Thymus (tissue), 11 donors: ENCODE data around the gene RP2. TPM values are rescaled to one million over a fixed set of nuclear protein-coding genes. Genes with fewer than 3 reads are reported as not detected.

ENCODE experiments used
- DNase-seq, 9 donors: peaks; one replicate each; pipeline ENCODE4 v3.0.0-alpha.2; 2013; ENCODE audit warnings: low spot score in 9 of 9, low read depth in 6 of 9, missing footprints in 1 of 9
- H3K27ac ChIP-seq, 2 donors: one replicate each; pipeline ENCODE4 v1.5.1; 2013; ENCODE audit warnings: control low read depth in 1 of 2, low read depth in 1 of 2, low read length in 1 of 2, mild to moderate bottlenecking in 1 of 2, moderate library complexity in 1 of 2
- H3K27me3 ChIP-seq, 2 donors: one replicate each; pipeline ENCODE4 v1.5.1; 2013; ENCODE audit warnings: low read length in 1 of 2; ENCODE audit not compliant: control insufficient read depth in 2 of 2, insufficient read depth in 1 of 2
- H3K36me3 ChIP-seq, 2 donors: one replicate each; pipeline ENCODE4 v1.5.1; 2013; ENCODE audit warnings: low read length in 1 of 2, mild to moderate bottlenecking in 1 of 2, moderate library complexity in 1 of 2; ENCODE audit not compliant: control insufficient read depth in 2 of 2, insufficient read depth in 2 of 2
- H3K4me1 ChIP-seq, 2 donors: one replicate each; pipeline ENCODE4 v1.5.1; 2013; ENCODE audit warnings: low read length in 2 of 2; ENCODE audit not compliant: control insufficient read depth in 2 of 2, insufficient read depth in 2 of 2
- H3K4me3 ChIP-seq, 2 donors: one replicate each; pipeline ENCODE4 v1.5.1; 2013; ENCODE audit warnings: low read length in 2 of 2, control low read depth in 1 of 2, mild to moderate bottlenecking in 1 of 2
- H3K9me3 ChIP-seq, 2 donors: one replicate each; pipeline ENCODE4 v1.5.1; 2013; ENCODE audit warnings: low read length in 1 of 2, mild to moderate bottlenecking in 1 of 2; ENCODE audit not compliant: control insufficient read depth in 2 of 2, insufficient read depth in 1 of 2
- WGBS: extraction: QIAGEN DNeasy Blood & Tissue Kit; methylation state at CpG from one replicate; pipeline ENCODE4 v1.1.7; 2013; 5-methylcytosine and 5-hydroxymethylcytosine counted together
- polyA plus RNA-seq: library from polyadenylated mRNA; stranded (reverse); fragments of 200-250 nt; gene quantifications from one replicate; pipeline ENCODE4 v1.2.3, GENCODE V29; 2013
- total RNA-seq: library from RNA; stranded (reverse); fragments of 120-200 nt; gene quantifications from one replicate; pipeline ENCODE4 v1.2.4, GENCODE V29; 2013
- donor health status: healthy.

RP2 gene
- total and polyA plus RNA-seq, 2 donors, result 7.9 to 8.5 TPM

DNA sequence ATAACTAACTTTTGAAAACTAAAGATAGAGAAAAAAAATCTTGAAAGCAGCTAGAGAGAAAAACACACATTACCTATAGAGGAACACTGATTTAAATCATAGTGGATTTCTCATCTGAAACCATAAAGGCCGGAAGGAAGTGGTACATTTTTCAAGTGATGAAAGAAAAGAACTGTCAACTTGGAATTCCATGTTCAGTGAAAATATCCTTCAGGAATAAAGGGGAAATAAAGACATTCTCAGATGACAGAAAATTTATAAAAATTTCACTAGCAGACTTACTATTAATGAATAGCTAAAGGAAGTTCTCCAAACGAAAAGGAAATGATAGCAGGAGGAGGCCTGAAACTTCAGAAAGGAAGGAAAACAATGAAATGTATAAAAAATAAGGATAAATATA lies 67.8 kb downstream of the RP2 start:
- no peak overlapping the region for H3K27ac ChIP-seq
- no peak overlapping the region for H3K4me3 ChIP-seq
- 88% methylated on average over 2 of the region's 2 CpGs for WGBS
- H3K9me3 ChIP-seq, result no peaks in the 10 kb centered on the region
- DNase-seq, result no peak
- H3K27me3 ChIP-seq, result peaks cover 0 to 3% of the 10 kb centered on the region in 2 donors
- no peaks in the 10 kb centered on the region for H3K36me3 ChIP-seq
- H3K4me1 ChIP-seq, result no peaks in the 10 kb centered on the region

DNA sequence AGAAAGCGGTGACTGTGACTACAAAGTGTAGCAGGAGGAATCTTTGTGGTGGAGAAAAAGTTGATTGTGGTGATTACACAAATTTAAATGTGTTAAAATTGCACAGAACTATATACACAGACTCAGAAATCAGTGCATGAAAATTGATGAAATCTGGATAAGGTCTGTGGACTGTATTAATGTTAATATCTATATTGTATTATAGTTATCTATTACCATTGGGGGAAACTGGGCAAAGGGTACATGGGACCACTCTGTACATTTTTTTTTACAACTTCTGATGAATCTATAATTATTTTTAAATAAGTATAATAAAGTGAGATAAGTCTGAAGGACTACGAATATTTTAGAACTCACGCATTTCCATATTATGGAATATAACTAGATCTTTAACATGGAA lies 73.6 kb downstream of the RP2 start:
- Histone ChIP-seq H3K9me3 (no peaks in the 10 kb centered on the region), H3K4me1 (peaks cover 0 to 10% of the 10 kb centered on the region in 2 donors), H3K36me3 (no peaks in the 10 kb centered on the region), H3K27me3 (no peaks in the 10 kb centered on the region), H3K4me3 (no peak overlapping the region), H3K27ac (no peak overlapping the region)
- 98% methylated on average over 3 of the region's 3 CpGs for WGBS
- no peak for DNase-seq

DNA sequence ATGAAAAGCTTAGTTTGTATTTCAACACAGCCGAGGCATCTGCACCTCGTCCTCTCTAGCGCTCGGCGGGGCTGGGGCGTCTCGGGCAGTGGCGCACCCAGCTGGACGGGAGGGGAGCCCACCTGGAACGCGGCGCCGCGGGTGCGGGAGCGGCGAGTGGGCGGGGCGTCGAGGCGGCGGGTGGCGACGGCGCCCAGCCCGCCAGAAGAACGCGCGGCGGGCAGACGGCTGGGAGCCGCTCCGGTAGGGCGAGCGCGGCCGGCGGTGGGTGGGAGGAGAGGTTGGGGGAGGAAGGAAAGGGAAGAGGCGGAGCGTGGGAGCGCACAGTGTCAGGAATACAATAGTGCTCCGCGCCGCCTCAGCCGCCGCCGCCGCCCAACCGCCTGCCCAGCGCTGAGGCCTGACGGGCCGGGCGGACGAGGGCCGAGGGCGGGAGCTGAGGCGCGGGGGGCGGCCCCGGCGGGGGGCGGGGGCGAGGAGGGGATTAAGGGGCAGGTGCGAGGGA lies 75.3 kb downstream of the RP2 start, which contains the start of gene JADE3:
Gene JADE3 (plus strand): TSS at position 324 of the 505 bp plus-strand sequence. CDS start 72,474 bp downstream, outside the sequence.
- Histone ChIP-seq H3K4me1 (peaks cover 0 to 10% of the 10 kb centered on the region in 2 donors), H3K27ac (peak within 1 kb of the TSS in 1 of 2 donors; percentile 18), H3K4me3 (peak within 1 kb of the TSS; percentile 50 to 67), H3K36me3 (no peaks in the 10 kb centered on the region), H3K9me3 (no peaks in the 10 kb centered on the region), H3K27me3 (no peaks in the 10 kb centered on the region)
- under 1% methylated on average over 57 of the region's 64 CpGs for whole genome bisulfite sequencing
- peak in 5 of 9 donors; percentile 19 to 53 (median 32) for DNase-seq

DNA sequence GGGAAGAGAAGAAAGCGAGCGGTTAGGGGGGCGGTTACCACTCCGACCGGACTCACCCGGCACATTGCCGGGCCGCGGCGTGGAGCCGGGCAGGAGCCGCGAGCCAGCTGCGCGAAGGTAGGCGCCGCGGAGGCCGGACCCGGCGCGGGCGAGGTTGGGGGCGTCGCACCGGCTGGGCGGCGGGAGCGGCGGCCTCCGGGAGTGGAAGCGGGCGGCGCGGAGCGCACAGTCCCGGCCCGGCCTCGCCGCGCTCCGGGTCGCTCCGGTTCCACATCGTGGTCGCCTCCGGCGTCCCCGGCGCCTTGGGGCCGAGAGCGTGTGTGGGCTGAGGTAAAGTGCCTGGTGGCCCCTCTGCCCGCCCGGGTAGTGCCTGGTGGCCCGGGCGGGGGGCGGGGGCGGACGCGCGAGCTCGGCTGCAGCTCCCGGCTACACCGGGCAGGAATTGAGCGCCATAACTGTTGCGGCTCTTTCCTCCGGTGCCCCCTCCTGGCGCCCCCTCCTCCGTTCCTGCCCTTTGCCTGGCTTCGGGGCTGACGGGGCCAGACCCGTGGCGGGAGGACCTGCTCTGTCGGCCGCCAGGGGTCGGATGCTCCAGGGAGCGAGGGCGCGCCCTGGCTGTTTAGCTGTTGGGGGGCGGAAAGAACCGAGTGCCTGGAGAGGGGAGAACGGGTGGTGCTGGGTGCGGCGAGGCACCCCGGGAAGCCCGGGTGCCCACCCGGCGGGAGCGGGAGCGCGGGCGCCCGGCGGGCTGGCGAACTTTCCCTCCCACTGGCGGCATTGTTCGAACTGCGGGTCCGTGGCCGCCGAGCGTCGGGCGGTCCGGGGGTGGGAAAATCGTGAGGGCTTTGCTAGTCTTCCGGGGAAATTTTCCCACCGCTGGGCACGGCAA lies 76.0 kb downstream of the RP2 start:
- Histone ChIP-seq H3K9me3 (no peaks in the 10 kb centered on the region), H3K4me1 (peaks cover 0 to 10% of the 10 kb centered on the region in 2 donors), H3K4me3 (peak overlapping the region; percentile 50 to 67), H3K36me3 (no peaks in the 10 kb centered on the region), H3K27me3 (no peaks in the 10 kb centered on the region), H3K27ac (peak overlapping the region in 1 of 2 donors; percentile 18)
- DNase-seq, result peak in 5 of 9 donors; percentile 14 to 59 (median 27)
- WGBS, result under 1% methylated on average over 103 of the region's 109 CpGs

DNA sequence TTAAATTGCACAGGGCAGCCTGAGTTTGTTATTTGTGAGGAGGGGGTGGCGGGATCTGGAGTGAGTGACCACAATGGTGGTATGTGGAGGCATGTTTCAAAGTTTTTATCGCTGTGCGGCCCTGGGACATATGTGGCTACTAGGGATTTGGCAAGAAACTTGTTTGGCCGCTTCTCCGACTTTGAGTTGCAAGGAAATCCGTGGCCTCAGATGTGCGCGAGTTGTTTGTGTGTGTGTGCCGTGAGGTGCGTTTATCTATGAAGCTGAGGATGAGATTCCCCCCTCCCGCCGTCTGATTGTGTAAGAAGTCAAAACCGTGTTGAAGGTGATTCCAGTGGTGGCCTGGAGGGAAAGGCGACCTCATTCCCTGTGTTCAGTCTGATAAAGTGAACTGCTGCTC lies 76.8 kb downstream of the RP2 start:
- H3K4me3 ChIP-seq, result peak overlapping the region; percentile 50 to 67
- no peak overlapping the region for H3K27ac ChIP-seq
- peaks cover 0 to 10% of the 10 kb centered on the region in 2 donors for H3K4me1 ChIP-seq
- WGBS, result 3% methylated on average over 14 of the region's 14 CpGs
- DNase-seq, result peak in 4 of 9 donors; percentile 3 to 31 (median 9)
- H3K27me3 ChIP-seq, result no peaks in the 10 kb centered on the region
- no peaks in the 10 kb centered on the region for H3K9me3 ChIP-seq
- no peaks in the 10 kb centered on the region for H3K36me3 ChIP-seq

DNA sequence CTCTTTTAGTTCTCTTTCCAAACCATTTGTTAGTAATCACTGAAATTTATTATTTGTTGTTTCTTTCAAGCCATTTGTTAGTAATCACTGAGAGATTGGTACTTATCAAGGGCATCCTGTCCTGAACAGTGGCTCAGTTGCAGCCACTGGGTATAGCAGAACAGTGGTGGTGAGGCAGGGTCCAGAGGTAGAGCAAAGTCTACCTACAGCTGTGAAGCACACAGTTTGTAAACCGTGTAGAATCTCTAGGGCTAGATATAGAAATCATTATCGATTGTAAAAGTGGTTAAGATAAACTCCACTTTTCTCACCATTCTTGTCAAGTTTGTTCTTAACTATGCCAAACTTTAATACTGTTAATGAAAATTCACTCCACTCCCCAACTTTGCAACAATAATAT lies 79.4 kb downstream of the RP2 start:
- no peaks in the 10 kb centered on the region for H3K9me3 ChIP-seq
- no peak for DNase-seq
- WGBS, result 94% methylated on average over 2 of the region's 2 CpGs
- no peak overlapping the region for H3K4me3 ChIP-seq
- H3K27ac ChIP-seq, result no peak overlapping the region
- no peaks in the 10 kb centered on the region for H3K27me3 ChIP-seq
- no peaks in the 10 kb centered on the region for H3K36me3 ChIP-seq
- peaks cover 0 to 10% of the 10 kb centered on the region in 2 donors for H3K4me1 ChIP-seq

DNA sequence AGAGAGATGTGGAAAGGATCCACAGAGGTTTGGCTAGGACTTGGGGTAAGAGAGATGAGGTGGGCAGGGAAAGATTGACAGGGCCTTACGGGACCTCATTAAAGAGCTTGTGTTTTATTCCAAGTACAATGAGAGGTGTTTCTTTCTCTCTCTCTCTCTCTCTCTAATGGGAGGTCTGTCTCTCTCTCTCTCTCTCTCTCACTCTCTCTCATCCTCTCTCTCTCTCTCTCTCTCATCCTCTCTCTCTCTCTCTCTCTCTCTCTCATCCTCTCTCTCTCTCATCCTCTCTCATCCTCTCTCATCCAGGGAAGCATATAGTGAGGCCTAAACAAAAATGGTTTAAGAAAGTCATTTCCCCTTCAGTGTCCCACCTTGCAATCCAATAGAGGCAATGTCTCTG lies 80.8 kb downstream of the RP2 start:
- H3K27ac ChIP-seq, result no peak overlapping the region
- no peaks in the 10 kb centered on the region for H3K9me3 ChIP-seq
- no peaks in the 10 kb centered on the region for H3K27me3 ChIP-seq
- H3K4me3 ChIP-seq, result no peak overlapping the region
- no peak for DNase-seq
- H3K4me1 ChIP-seq, result peaks cover 0 to 10% of the 10 kb centered on the region in 2 donors
- 100% methylated on average over 1 of the region's 1 CpG for WGBS
- H3K36me3 ChIP-seq, result no peaks in the 10 kb centered on the region

DNA sequence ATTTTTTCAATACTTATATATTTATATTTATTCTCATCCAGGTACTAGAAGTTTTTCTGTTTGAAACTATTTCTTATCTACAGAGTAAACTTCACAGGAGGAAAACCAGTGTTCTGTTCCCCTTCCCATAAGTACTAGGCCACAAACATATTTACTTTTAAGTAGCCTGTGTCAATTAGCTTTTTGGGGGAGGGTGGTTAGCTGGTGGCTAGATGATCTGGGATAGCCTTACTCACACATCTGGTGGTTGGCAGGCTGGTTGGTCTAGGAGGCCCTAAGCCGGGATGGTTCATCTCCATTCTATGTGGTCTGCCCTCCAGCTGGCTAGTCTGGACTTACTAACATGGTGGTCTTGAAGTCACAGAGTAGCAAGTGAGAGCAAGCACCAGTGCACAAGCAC lies 81.6 kb downstream of the RP2 start:
- no peak overlapping the region for H3K27ac ChIP-seq
- H3K27me3 ChIP-seq, result no peaks in the 10 kb centered on the region
- no peaks in the 10 kb centered on the region for H3K36me3 ChIP-seq
- no peak for DNase-seq
- H3K4me3 ChIP-seq, result no peak overlapping the region
- 91% methylated on average over 1 of the region's 1 CpG for WGBS
- peaks cover 0 to 10% of the 10 kb centered on the region in 2 donors for H3K4me1 ChIP-seq
- H3K9me3 ChIP-seq, result no peaks in the 10 kb centered on the region

DNA sequence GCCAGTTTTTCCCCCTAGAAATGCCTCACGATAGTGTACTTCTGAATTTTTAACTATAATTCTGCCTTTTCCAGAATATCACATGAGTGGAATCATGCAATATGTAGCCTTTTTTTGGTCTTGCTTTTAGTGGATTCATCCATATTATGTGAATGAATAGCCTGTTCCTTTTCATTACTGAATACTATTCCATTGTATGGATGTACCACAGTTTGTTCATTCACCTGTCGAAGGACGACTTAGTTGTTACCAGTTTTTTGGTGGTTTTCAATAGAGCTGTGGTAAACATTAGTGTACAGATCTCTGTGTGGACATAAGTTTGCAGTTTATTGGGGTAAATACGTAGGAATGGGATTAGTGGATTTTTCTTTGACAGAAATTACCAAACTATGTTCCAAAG lies 83.4 kb downstream of the RP2 start:
- no peak overlapping the region for H3K27ac ChIP-seq

More for the DNA sequence above, 83.4 kb downstream of the RP2 start:
- Histone ChIP-seq H3K4me3 (no peak overlapping the region), H3K27me3 (no peaks in the 10 kb centered on the region), H3K4me1 (no peaks in the 10 kb centered on the region), H3K9me3 (no peaks in the 10 kb centered on the region), H3K36me3 (no peaks in the 10 kb centered on the region)
- WGBS, result 73% methylated on average over 4 of the region's 4 CpGs
- DNase-seq, result no peak
